Testis (tissue), 3 donors: Measurements from ENCODE around the gene GABRA5. TPM values are rescaled to one million over a fixed set of nuclear protein-coding genes. Genes with fewer than 3 reads are reported as not detected.

Source experiments
- DNase-seq: peaks from one replicate; pipeline ENCODE4 v3.0.0-alpha.2; 2019
- H3K27ac ChIP-seq, 2 donors: fragments of 200-600 bp; sonication (generic); one replicate each; pipeline ENCODE4 v1.5.1; 2019
- H3K27me3 ChIP-seq: fragments of 200-600 bp; sonication (generic); one replicate; pipeline ENCODE4 v1.5.1; 2019
- H3K36me3 ChIP-seq: fragments of 200-600 bp; sonication (generic); one replicate; pipeline ENCODE4 v1.5.1; 2017; ENCODE audit warnings: low read depth; ENCODE audit errors: missing control alignments
- H3K4me1 ChIP-seq: fragments of 200-600 bp; sonication (generic); one replicate; pipeline ENCODE4 v1.5.1; 2019
- H3K4me3 ChIP-seq, 2 donors: fragments of 200-600 bp; sonication (generic); one replicate each; pipeline ENCODE4 v1.5.1; 2017 to 2019
- H3K9me3 ChIP-seq: fragments of 200-600 bp; sonication (generic); one replicate; pipeline ENCODE4 v1.5.1; 2017
- CTCF ChIP-seq, 3 experiments: fragments of 450-650 bp in 2 of 3; fragments of 200-600 bp in 1 of 3; sonication (generic) in 1 of 3; IDR thresholded peaks; one replicate each; pipeline ENCODE4 v1.5.1; 2016 to 2019; ENCODE audit warnings: antibody characterized with exemption in 3 of 3, mild to moderate bottlenecking in 2 of 3, moderate library complexity in 1 of 3
- POLR2A ChIP-seq: fragments of 450-650 bp; IDR thresholded peaks from one replicate; pipeline ENCODE4 v1.6.1; 2017; ENCODE audit warnings: antibody characterized with exemption, mild to moderate bottlenecking, moderate library complexity
- WGBS, 2 donors: methylation state at CpG; one replicate each; pipeline ENCODE4 v1.1.5; 2018; 5-methylcytosine and 5-hydroxymethylcytosine counted together
- intact Hi-C: fragments of 100-400 bp; cut with DNase I; formaldehyde crosslinking; loops from one replicate; pipeline ENCODE4 v1.15.1; 2023; ENCODE audit warnings: low total_unique reads
- polyA plus RNA-seq: library from polyadenylated mRNA; stranded (reverse); fragments of 350-450 nt; fragmentation: Illumina TruSeq; extraction: RNeasy Lipid Tissue Mini Kit (QIAGEN cat#74804); gene quantifications from one replicate; pipeline ENCODE4 v1.2.3, GENCODE V29; 2014; ENCODE audit warnings: low read depth, low replicate concordance; ENCODE audit not compliant: insufficient read depth
- total RNA-seq, 2 donors: library from RNA; depleted of rRNA; stranded (reverse); fragments of >200 nt; gene quantifications; one replicate each; pipeline ENCODE4 v1.2.3, GENCODE V29; 2016

GABRA5 gene
- total and polyA plus RNA-seq, 3 donors from 2014 or later: 0.58 to 3.1 (median 3.1) TPM

DNA sequence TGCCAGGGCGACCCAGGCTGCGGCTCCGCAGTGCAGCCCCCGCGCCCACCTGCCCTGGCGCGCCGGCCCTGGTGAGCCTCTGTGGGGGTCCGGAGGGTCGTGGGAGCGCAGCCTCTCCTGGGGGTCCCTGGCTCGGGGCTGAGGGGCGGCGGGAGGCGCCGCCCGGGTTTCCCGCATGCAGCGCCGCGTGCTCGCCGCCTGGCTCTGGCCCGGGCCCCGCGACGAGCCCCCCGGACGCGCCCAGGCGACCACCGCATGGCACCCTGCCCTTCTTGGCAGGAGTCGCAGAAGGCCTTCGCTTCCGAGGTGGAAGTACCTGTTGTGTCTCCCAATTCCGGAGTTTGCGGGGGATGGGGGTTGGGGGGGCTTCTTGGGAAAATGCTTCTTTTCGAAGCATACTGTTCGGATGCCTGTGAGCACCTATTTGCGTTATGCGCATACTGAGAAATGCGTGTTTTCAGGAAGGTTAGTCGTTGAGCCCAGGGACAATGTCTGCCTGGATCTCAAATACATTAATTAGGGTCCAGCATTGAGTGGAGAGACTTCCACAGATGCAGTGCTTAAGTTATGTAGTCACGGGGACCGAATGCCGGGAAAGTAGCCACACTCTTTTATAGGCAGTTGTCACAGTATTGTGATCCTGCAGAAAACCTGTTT is 1.3 kb downstream of the GABRA5 start:
- Histone ChIP-seq H3K27ac (no peak overlapping the region), H3K27me3 (no peaks in the 10 kb centered on the region), H3K4me3 (peak overlapping the region in 1 of 2 donors; percentile 31), H3K36me3 (no peaks in the 10 kb centered on the region), H3K9me3 (no peaks in the 10 kb centered on the region), H3K4me1 (no peaks in the 10 kb centered on the region)
- WGBS, 2 donors: 11% methylated on average over 16 to 36 of the region's 46 CpGs
- DNase-seq: no peak
- intact Hi-C loops: no loop called here
- no peak for TF ChIP-seq POLR2A
- TF ChIP-seq CTCF (IDR thresholded peaks at IDR 0.05): no peak

GRCh38 chr15:26869628-26870027 is 2.8 kb downstream of the GABRA5 start:
- Histone ChIP-seq H3K4me3 (no peak overlapping the region), H3K27me3 (no peaks in the 10 kb centered on the region), H3K9me3 (no peaks in the 10 kb centered on the region), H3K27ac (no peak overlapping the region), H3K36me3 (no peaks in the 10 kb centered on the region), H3K4me1 (no peaks in the 10 kb centered on the region)
- 77 to 79% methylated on average over 3 of the region's 3 CpGs for WGBS, 2 donors
- no peak for DNase-seq
- no peak for TF ChIP-seq CTCF (IDR thresholded peaks at IDR 0.05)
- TF ChIP-seq POLR2A: no peak
- intact Hi-C loops: no loop called here

DNA sequence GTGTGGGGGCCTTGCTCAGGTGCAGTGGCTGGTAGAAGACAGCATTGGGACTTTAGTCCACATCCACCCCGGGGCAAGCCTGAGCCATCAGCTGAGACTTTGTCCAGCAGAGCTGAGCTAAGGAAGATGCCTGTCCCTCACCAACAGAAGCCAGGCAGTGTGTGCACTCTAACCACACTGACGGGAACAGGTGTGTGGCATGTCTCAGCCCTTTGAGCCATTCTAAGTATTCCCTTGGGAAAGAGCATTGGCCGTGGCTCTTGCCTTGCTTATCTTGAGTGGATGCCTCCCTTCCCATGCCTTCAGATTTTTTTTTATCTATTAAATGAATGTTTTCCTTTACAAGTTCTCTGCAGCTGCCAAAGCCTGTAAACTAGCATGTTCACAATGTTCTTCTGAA is 3.5 kb downstream of the GABRA5 start:
- Histone ChIP-seq H3K27me3 (no peaks in the 10 kb centered on the region), H3K27ac (no peak overlapping the region), H3K4me1 (no peaks in the 10 kb centered on the region), H3K4me3 (no peak overlapping the region), H3K9me3 (no peaks in the 10 kb centered on the region), H3K36me3 (no peaks in the 10 kb centered on the region)
- no peak for DNase-seq
- WGBS, 2 donors: 55% methylated on average over 3 of the region's 3 CpGs
- TF ChIP-seq POLR2A (no peak), CTCF (IDR thresholded peaks at IDR 0.05) (no peak)
- intact Hi-C loops: no loop called here

DNA sequence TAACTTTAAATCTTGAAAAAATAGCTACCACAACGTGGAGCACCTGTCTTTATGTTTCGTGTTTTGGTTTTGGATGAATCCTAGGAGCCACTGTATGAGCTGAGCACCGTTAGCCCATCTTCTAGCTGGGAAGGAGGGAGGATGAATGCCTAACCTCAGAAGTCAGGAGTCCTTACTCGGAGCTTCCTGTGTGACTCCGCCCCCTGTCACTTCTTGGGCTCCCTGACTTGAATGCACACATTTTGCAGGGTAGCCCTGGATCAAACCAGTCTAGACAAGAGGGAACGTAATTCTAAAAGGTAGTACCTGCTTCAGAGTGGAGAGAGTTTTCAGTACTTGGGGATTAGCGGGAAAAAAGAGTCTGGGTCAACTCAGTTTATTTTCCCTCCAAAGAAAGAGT is 5.3 kb downstream of the GABRA5 start:
- no peak overlapping the region for H3K4me3 ChIP-seq
- intact Hi-C loops: no loop called here
- H3K4me1 ChIP-seq: no peaks in the 10 kb centered on the region
- no peak for DNase-seq
- no peaks in the 10 kb centered on the region for H3K27me3 ChIP-seq
- H3K9me3 ChIP-seq: no peaks in the 10 kb centered on the region
- TF ChIP-seq CTCF (IDR thresholded peaks at IDR 0.05): no peak
- H3K36me3 ChIP-seq: no peaks in the 10 kb centered on the region
- no peak overlapping the region for H3K27ac ChIP-seq
- 68 to 74% methylated on average over 7 of the region's 7 CpGs for WGBS, 2 donors

DNA sequence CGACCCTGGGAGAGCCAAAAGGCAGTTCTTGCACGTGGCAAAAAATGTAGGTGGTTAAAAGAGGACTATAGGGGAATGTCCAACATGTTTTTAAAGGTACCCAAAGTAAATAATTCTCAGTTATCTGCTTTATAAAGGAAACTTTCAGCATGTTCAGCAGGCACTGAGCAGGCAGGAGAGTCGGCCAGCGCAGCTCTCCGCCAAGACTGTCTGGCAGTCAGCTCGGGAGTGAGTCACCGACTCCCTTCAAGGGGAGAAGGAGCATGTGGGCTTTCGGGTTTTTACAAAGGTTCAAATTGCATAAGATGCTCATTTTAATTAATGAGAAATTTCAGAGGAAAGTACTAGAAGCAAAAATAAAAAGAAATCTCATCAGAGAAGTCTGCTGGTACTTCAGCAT is 7.0 kb downstream of the GABRA5 start:
- Histone ChIP-seq H3K27ac (no peak overlapping the region), H3K4me1 (no peaks in the 10 kb centered on the region), H3K9me3 (no peaks in the 10 kb centered on the region), H3K4me3 (no peak overlapping the region), H3K27me3 (no peaks in the 10 kb centered on the region), H3K36me3 (no peaks in the 10 kb centered on the region)
- DNase-seq: no peak
- 47 to 57% methylated on average over 8 of the region's 8 CpGs for WGBS, 2 donors
- no peak for TF ChIP-seq POLR2A
- no peak for TF ChIP-seq CTCF (IDR thresholded peaks at IDR 0.05)
- intact Hi-C loops: no loop called here
